ENCODE data around the gene PKN1.
A peak's percentile ranks its signal among the peaks of the same experiment; 100 is the strongest.

The PKN1 gene

DNA sequence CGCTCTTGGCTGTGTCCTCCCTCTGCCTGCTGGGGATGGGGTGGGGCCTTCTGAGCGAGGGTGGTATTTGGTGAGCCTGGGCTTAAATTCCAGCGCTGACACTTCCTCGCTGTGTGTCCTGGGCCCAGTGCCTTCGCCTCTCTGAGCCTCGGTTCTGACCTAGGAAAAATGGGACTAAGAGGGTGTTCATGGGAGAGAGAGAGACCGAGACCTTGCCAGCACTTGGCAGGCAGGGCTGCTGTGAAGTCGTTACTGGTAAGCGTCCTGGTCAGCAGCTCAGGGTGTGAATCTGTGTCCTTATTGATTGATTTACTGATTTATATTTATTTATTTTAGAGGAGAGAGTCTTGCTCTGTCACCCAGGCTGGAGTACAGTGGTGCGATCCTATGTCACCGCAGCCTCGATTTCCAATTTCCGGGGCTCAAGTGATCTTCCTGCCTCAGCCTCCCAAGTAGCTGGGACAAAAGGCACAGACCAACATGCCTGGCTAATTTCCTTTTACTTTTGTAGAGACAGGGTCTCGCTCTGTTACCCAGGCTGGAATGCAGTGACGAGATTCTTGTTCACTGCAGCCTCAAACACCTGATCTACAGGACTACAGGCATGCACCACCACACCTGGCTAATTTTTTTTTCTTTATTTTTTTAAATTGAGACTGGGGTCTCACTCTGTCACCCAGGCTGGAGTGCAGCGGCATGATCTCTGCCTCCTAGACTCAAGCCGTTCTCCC lies 2.4 kb downstream of the PKN1 start:
- Histone ChIP-seq H3K9me3 (ENCODE audit: insufficient read depth, low read length) (no peaks in the 10 kb centered on the region), H3K79me2 (ENCODE audit: low read length) (peaks cover 72% of the 10 kb centered on the region), H2AFZ (ENCODE audit: low read depth, low read length) (no peak overlapping the region), H3K27ac (ENCODE audit: low read length) (no peak overlapping the region), H4K20me1 (ENCODE audit: insufficient read depth, low read length) (peaks cover 14% of the 10 kb centered on the region), H3K4me3 (ENCODE audit: low read length) (no peak overlapping the region), H3K9ac (ENCODE audit: low read length) (no peak overlapping the region), H3K36me3 (replicated peaks; ENCODE audit: low read depth, low read length) (peaks cover 5% of the 10 kb centered on the region), H3K4me2 (ENCODE audit: low read length) (no peak overlapping the region), H3K27me3 (ENCODE audit: low read depth, low read length) (no peaks in the 10 kb centered on the region), H3K4me1 (ENCODE audit: low read length) (peaks cover 28% of the 10 kb centered on the region)
- no peak for TF ChIP-seq EZH2phosphoT487 (IDR thresholded peaks at IDR 0.05; ENCODE audit: low read depth)
- TF ChIP-seq, protein P1, sequence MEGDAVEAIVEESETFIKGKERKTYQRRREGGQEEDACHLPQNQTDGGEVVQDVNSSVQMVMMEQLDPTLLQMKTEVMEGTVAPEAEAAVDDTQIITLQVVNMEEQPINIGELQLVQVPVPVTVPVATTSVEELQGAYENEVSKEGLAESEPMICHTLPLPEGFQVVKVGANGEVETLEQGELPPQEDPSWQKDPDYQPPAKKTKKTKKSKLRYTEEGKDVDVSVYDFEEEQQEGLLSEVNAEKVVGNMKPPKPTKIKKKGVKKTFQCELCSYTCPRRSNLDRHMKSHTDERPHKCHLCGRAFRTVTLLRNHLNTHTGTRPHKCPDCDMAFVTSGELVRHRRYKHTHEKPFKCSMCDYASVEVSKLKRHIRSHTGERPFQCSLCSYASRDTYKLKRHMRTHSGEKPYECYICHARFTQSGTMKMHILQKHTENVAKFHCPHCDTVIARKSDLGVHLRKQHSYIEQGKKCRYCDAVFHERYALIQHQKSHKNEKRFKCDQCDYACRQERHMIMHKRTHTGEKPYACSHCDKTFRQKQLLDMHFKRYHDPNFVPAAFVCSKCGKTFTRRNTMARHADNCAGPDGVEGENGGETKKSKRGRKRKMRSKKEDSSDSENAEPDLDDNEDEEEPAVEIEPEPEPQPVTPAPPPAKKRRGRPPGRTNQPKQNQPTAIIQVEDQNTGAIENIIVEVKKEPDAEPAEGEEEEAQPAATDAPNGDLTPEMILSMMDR (IDR thresholded peaks at IDR 0.05; ENCODE audit: low read depth, low read length): no peak

DNA sequence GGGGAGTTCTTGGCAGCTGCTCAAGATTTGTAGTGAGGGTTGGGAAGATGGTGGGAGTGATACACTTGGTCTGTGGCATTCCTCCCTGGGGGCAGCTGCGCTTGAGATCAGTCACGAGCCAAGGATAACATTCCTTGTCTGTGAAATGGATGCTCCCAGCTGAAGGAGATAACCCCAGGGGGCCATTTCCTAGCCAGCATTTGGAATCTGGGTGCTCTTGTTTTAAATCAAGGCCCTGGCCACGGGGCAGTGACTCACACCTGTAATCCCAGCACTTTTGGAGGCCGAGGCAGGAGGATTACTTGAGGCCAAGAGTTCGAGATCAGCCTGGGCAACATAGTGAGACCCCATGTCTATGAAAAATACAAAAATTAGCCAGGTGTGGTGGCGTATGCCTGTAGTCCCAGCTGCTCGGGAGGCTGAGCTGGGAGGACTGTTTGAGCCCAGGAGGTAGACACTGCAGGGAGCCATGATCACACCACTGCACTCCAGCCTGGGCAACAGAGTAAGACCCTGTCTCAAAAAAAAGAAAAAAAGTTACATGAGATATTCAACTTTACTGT lies 4.6 kb downstream of the PKN1 start:
- Histone ChIP-seq H4K20me1 (ENCODE audit: insufficient read depth, low read length) (peaks cover 14% of the 10 kb centered on the region), H3K36me3 (replicated peaks; ENCODE audit: low read depth, low read length) (peaks cover 10% of the 10 kb centered on the region), H3K4me3 (ENCODE audit: low read length) (no peak overlapping the region), H3K27ac (ENCODE audit: low read length) (no peak overlapping the region), H3K4me1 (ENCODE audit: low read length) (peaks cover 24% of the 10 kb centered on the region), H3K9me3 (ENCODE audit: insufficient read depth, low read length) (no peaks in the 10 kb centered on the region), H3K79me2 (ENCODE audit: low read length) (peaks cover 83% of the 10 kb centered on the region), H3K27me3 (ENCODE audit: low read depth, low read length) (no peaks in the 10 kb centered on the region), H2AFZ (ENCODE audit: low read depth, low read length) (no peak overlapping the region), H3K9ac (ENCODE audit: low read length) (no peak overlapping the region), H3K4me2 (ENCODE audit: low read length) (no peak overlapping the region)
- TF ChIP-seq EZH2phosphoT487 (IDR thresholded peaks at IDR 0.05; ENCODE audit: low read depth): no peak
- TF ChIP-seq, protein P1 (IDR thresholded peaks at IDR 0.05; ENCODE audit: low read depth, low read length): no peak

DNA sequence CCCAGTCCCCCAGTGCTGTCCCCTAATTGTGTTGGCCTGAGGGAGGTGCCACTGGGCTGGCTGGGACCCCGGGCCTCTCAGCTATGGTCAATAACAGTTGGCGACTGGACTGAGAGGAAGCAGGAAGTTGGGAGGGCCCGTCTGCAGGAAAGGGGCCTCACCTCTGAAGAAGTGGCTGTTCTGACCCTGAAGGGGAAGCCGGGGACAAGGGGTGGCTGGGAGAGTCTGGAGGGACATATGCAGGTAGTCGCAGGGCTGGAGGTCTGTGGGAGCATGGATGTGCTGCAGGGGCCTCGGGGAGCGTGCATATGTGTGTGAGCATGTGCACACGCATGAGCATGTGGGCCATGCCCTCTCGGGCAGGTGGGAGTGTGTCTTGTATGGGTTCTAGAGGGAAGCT lies 5.9 kb downstream of the PKN1 start:
- Histone ChIP-seq H3K79me2 (ENCODE audit: low read length) (peaks cover 71% of the 10 kb centered on the region), H3K27me3 (ENCODE audit: low read depth, low read length) (no peaks in the 10 kb centered on the region), H2AFZ (ENCODE audit: low read depth, low read length) (no peak overlapping the region), H3K36me3 (replicated peaks; ENCODE audit: low read depth, low read length) (peaks cover 23% of the 10 kb centered on the region), H3K4me2 (ENCODE audit: low read length) (no peak overlapping the region), H3K27ac (ENCODE audit: low read length) (no peak overlapping the region), H3K9ac (ENCODE audit: low read length) (no peak overlapping the region), H3K9me3 (ENCODE audit: insufficient read depth, low read length) (no peaks in the 10 kb centered on the region), H4K20me1 (ENCODE audit: insufficient read depth, low read length) (peaks cover 14% of the 10 kb centered on the region), H3K4me1 (ENCODE audit: low read length) (peaks cover 22% of the 10 kb centered on the region), H3K4me3 (ENCODE audit: low read length) (no peak overlapping the region)
- TF ChIP-seq EZH2phosphoT487 (IDR thresholded peaks at IDR 0.05; ENCODE audit: low read depth): no peak
- TF ChIP-seq, protein P1 (IDR thresholded peaks at IDR 0.05; ENCODE audit: low read depth, low read length): no peak

DNA sequence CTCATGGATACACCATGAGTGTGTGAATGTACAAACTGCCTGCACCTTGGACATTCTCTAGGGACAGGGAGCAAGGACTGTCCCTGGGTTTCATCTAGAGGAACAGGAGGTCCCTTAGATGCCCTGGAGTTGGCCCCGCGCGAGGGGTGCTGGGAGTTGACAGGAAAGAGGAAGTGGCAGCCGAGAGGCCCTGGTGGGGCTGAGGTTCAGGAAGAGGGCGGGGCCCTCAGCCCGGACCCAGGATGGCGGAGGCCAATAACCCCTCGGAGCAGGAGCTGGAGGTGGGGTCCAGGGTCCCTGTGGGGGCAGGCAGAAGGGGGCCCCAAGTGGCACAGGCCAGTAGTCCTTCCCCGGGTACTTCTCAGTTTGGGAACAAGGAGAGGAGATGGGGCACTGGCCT lies 6.9 kb downstream of the PKN1 start:
- peak overlapping the region; percentile 70 for H3K4me2 ChIP-seq (ENCODE audit: low read length)
- no peaks in the 10 kb centered on the region for H3K27me3 ChIP-seq (ENCODE audit: low read depth, low read length)
- H4K20me1 ChIP-seq (ENCODE audit: insufficient read depth, low read length): peaks cover 6% of the 10 kb centered on the region
- peak overlapping the region; percentile 74 for H3K4me3 ChIP-seq (ENCODE audit: low read length)
- H3K36me3 ChIP-seq (replicated peaks; ENCODE audit: low read depth, low read length): peaks cover 30% of the 10 kb centered on the region
- H3K9me3 ChIP-seq (ENCODE audit: insufficient read depth, low read length): no peaks in the 10 kb centered on the region
- H2AFZ ChIP-seq (ENCODE audit: low read depth, low read length): peak overlapping the region; percentile 70
- TF ChIP-seq, protein P1 (IDR thresholded peaks at IDR 0.05; ENCODE audit: low read depth, low read length): no peak
- TF ChIP-seq EZH2phosphoT487 (IDR thresholded peaks at IDR 0.05; ENCODE audit: low read depth): no peak
- H3K79me2 ChIP-seq (ENCODE audit: low read length): peaks cover 61% of the 10 kb centered on the region
- peak overlapping the region; percentile 49 for H3K27ac ChIP-seq (ENCODE audit: low read length)
- H3K9ac ChIP-seq (ENCODE audit: low read length): peak overlapping the region; percentile 74
- H3K4me1 ChIP-seq (ENCODE audit: low read length): peaks cover 14% of the 10 kb centered on the region
